ENCODE data around the gene CCDC124.

GRCh38 chr19:17938092-17938845 is 5.5 kb downstream of the CCDC124 start:
- no peak for TF ChIP-seq CBX3 (IDR thresholded peaks at IDR 0.05; ENCODE audit: borderline replicate concordance, low read depth)
- no peak for TF ChIP-seq NFIC (IDR thresholded peaks at IDR 0.05; ENCODE audit: low read depth, low read length)
- TF ChIP-seq, protein P1, sequence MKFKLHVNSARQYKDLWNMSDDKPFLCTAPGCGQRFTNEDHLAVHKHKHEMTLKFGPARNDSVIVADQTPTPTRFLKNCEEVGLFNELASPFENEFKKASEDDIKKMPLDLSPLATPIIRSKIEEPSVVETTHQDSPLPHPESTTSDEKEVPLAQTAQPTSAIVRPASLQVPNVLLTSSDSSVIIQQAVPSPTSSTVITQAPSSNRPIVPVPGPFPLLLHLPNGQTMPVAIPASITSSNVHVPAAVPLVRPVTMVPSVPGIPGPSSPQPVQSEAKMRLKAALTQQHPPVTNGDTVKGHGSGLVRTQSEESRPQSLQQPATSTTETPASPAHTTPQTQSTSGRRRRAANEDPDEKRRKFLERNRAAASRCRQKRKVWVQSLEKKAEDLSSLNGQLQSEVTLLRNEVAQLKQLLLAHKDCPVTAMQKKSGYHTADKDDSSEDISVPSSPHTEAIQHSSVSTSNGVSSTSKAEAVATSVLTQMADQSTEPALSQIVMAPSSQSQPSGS (IDR thresholded peaks at IDR 0.05; ENCODE audit: low read length), result no peak
- TF ChIP-seq ATF7 (IDR thresholded peaks at IDR 0.05; ENCODE audit: low read depth), result no peak
- TF ChIP-seq POLR2AphosphoS5 (IDR thresholded peaks at IDR 0.05; ENCODE audit: low read length), result no peak
- no peak for TF ChIP-seq POLR2A (IDR thresholded peaks at IDR 0.05; ENCODE audit: low read depth, low read length)
- no peak for TF ChIP-seq HCFC1 (IDR thresholded peaks at IDR 0.05; ENCODE audit: low read length)
- peak; percentile 95 to 98 (median 96) for TF ChIP-seq CTCF (IDR thresholded peaks at IDR 0.05 in 2 of 3, conservative IDR thresholded peaks at IDR 0.05 in 1 of 3; ENCODE audit: control insufficient read depth in 2 of 3, extremely low read depth in 1 of 3, insufficient read depth in 1 of 3, low read depth in 3 of 3, low read length in 3 of 3)
- TF ChIP-seq SP1 (IDR thresholded peaks at IDR 0.05; ENCODE audit: low read depth, low read length), result peak; percentile 31
